ENCODE measurements around the gene SH3PXD2B.

DNA sequence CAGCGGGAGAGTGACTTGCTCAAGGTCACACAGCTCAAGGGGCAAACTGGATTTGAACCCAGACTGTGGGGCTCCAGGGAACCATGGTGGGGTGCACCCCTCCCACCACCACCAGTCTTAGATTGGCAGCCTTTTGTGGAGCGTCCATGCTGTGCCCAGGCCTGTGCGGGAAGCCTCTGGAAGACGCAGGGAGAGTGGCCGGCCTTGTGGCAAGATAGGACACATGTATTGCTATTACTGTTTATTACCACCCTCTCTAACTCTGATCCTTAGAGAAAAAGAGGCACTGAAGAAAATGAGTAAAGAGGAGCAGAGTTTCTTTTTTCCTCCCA, 25.4 kb upstream of the SH3PXD2B start:
- no peak for TF ChIP-seq ZNF207 (IDR thresholded peaks at IDR 0.05; ENCODE audit: borderline replicate concordance)
- TF ChIP-seq NRF1 (conservative IDR thresholded peaks at IDR 0.05; ENCODE audit: low read depth, low read length), result no peak
- TF ChIP-seq CTCF (IDR thresholded peaks at IDR 0.05 in 2 of 3, conservative IDR thresholded peaks at IDR 0.05 in 1 of 3; ENCODE audit: control insufficient read depth in 2 of 3, extremely low read depth in 1 of 3, insufficient read depth in 1 of 3, low read depth in 3 of 3, low read length in 3 of 3), result no peak
- TF ChIP-seq EP300 (IDR thresholded peaks at IDR 0.05; ENCODE audit: borderline replicate concordance in 1 of 2, control insufficient read depth in 1 of 2, low read depth in 2 of 2, low read length in 2 of 2), result no peak
- no peak for TF ChIP-seq JUNB (IDR thresholded peaks at IDR 0.05)
- TF ChIP-seq, protein P1, sequence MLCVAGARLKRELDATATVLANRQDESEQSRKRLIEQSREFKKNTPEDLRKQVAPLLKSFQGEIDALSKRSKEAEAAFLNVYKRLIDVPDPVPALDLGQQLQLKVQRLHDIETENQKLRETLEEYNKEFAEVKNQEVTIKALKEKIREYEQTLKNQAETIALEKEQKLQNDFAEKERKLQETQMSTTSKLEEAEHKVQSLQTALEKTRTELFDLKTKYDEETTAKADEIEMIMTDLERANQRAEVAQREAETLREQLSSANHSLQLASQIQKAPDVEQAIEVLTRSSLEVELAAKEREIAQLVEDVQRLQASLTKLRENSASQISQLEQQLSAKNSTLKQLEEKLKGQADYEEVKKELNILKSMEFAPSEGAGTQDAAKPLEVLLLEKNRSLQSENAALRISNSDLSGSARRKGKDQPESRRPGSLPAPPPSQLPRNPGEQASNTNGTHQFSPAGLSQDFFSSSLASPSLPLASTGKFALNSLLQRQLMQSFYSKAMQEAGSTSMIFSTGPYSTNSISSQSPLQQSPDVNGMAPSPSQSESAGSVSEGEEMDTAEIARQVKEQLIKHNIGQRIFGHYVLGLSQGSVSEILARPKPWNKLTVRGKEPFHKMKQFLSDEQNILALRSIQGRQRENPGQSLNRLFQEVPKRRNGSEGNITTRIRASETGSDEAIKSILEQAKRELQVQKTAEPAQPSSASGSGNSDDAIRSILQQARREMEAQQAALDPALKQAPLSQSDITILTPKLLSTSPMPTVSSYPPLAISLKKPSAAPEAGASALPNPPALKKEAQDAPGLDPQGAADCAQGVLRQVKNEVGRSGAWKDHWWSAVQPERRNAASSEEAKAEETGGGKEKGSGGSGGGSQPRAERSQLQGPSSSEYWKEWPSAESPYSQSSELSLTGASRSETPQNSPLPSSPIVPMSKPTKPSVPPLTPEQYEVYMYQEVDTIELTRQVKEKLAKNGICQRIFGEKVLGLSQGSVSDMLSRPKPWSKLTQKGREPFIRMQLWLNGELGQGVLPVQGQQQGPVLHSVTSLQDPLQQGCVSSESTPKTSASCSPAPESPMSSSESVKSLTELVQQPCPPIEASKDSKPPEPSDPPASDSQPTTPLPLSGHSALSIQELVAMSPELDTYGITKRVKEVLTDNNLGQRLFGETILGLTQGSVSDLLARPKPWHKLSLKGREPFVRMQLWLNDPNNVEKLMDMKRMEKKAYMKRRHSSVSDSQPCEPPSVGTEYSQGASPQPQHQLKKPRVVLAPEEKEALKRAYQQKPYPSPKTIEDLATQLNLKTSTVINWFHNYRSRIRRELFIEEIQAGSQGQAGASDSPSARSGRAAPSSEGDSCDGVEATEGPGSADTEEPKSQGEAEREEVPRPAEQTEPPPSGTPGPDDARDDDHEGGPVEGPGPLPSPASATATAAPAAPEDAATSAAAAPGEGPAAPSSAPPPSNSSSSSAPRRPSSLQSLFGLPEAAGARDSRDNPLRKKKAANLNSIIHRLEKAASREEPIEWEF (IDR thresholded peaks at IDR 0.05; ENCODE audit: insufficient replicate concordance, low read depth, low read length), result no peak
- TF ChIP-seq, protein P2, sequence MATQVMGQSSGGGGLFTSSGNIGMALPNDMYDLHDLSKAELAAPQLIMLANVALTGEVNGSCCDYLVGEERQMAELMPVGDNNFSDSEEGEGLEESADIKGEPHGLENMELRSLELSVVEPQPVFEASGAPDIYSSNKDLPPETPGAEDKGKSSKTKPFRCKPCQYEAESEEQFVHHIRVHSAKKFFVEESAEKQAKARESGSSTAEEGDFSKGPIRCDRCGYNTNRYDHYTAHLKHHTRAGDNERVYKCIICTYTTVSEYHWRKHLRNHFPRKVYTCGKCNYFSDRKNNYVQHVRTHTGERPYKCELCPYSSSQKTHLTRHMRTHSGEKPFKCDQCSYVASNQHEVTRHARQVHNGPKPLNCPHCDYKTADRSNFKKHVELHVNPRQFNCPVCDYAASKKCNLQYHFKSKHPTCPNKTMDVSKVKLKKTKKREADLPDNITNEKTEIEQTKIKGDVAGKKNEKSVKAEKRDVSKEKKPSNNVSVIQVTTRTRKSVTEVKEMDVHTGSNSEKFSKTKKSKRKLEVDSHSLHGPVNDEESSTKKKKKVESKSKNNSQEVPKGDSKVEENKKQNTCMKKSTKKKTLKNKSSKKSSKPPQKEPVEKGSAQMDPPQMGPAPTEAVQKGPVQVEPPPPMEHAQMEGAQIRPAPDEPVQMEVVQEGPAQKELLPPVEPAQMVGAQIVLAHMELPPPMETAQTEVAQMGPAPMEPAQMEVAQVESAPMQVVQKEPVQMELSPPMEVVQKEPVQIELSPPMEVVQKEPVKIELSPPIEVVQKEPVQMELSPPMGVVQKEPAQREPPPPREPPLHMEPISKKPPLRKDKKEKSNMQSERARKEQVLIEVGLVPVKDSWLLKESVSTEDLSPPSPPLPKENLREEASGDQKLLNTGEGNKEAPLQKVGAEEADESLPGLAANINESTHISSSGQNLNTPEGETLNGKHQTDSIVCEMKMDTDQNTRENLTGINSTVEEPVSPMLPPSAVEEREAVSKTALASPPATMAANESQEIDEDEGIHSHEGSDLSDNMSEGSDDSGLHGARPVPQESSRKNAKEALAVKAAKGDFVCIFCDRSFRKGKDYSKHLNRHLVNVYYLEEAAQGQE (IDR thresholded peaks at IDR 0.05; ENCODE audit: low read depth, low read length), result no peak
- no peak for TF ChIP-seq SPI1 (IDR thresholded peaks at IDR 0.05; ENCODE audit: borderline replicate concordance, insufficient read depth, low read depth, low read length)
- TF ChIP-seq NFYB (IDR thresholded peaks at IDR 0.05; ENCODE audit: insufficient read depth, low read depth, low read length), result no peak
- TF ChIP-seq, protein P3, sequence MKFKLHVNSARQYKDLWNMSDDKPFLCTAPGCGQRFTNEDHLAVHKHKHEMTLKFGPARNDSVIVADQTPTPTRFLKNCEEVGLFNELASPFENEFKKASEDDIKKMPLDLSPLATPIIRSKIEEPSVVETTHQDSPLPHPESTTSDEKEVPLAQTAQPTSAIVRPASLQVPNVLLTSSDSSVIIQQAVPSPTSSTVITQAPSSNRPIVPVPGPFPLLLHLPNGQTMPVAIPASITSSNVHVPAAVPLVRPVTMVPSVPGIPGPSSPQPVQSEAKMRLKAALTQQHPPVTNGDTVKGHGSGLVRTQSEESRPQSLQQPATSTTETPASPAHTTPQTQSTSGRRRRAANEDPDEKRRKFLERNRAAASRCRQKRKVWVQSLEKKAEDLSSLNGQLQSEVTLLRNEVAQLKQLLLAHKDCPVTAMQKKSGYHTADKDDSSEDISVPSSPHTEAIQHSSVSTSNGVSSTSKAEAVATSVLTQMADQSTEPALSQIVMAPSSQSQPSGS (IDR thresholded peaks at IDR 0.05; ENCODE audit: low read length), result no peak
- TF ChIP-seq ZNF24 (IDR thresholded peaks at IDR 0.05), result no peak

Measured in GM12878 (cell line).